ENCODE results near the gene DGKI. TPM values are rescaled to one million over a fixed set of nuclear protein-coding genes. Genes with fewer than 3 reads are reported as not detected.

The DGKI gene
- total RNA-seq, 4 donors from 2014 or later, result 0.98 to 7.3 (median 2.7) TPM

- no peak for TF ChIP-seq CTCF (IDR thresholded peaks at IDR 0.05; ENCODE audit: low read depth)
Observed at GRCh38 chr7:137734221-137734620, 112.6 kb downstream of the DGKI start.

- TF ChIP-seq CTCF (IDR thresholded peaks at IDR 0.05; ENCODE audit: low read depth), result no peak
Observed at GRCh38 chr7:137732168-137732567, 114.6 kb downstream of the DGKI start.

- TF ChIP-seq CTCF (IDR thresholded peaks at IDR 0.05; ENCODE audit: low read depth), result no peak
Observed at GRCh38 chr7:137731436-137731835, 115.3 kb downstream of the DGKI start.

GRCh38 chr7:137728426-137728825 is 118.3 kb downstream of the DGKI start:
- no peak for TF ChIP-seq CTCF (IDR thresholded peaks at IDR 0.05; ENCODE audit: low read depth)

GRCh38 chr7:137727413-137727812 is 119.4 kb downstream of the DGKI start:
- no peak for TF ChIP-seq CTCF (IDR thresholded peaks at IDR 0.05; ENCODE audit: low read depth)

- TF ChIP-seq CTCF (IDR thresholded peaks at IDR 0.05; ENCODE audit: low read depth), result no peak
Observed at GRCh38 chr7:137718355-137718754, 128.4 kb downstream of the DGKI start.

GRCh38 chr7:137717811-137718271 is 128.9 kb downstream of the DGKI start:
- TF ChIP-seq CTCF (IDR thresholded peaks at IDR 0.05; ENCODE audit: low read depth), result no peak

Data from subcutaneous adipose tissue (tissue), 4 donors.